KOPT-K1 (cell line): Measurements from ENCODE around the gene SMG9.

Experiments
- H3K27ac ChIP-seq: fragments of 200-600 bp; sonication (generic); 2 replicates; pipeline ENCODE4 v1.5.1; 2016; ENCODE audit warnings: antibody characterized with exemption, mild to moderate bottlenecking, low read depth, low read length; ENCODE audit not compliant: poor library complexity, severe bottlenecking
- H3K36me3 ChIP-seq: fragments of 200-600 bp; sonication (generic); 2 replicates; pipeline ENCODE4 v1.5.1; 2017; ENCODE audit warnings: antibody characterized with exemption, mild to moderate bottlenecking, low read length, moderate library complexity; ENCODE audit not compliant: insufficient read depth
- H3K9me3 ChIP-seq: fragments of 200-600 bp; sonication (generic); 2 replicates; pipeline ENCODE4 v1.5.1; 2017; ENCODE audit warnings: antibody characterized with exemption, low read length, mild to moderate bottlenecking; ENCODE audit not compliant: insufficient read depth, poor library complexity, severe bottlenecking

SMG9 gene

GRCh38 chr19:43754503-43755255, at the start of gene SMG9:
TSS of gene SMG9 (minus strand) at chr19:43754962. CDS start at chr19:43750741, 4,221 bp downstream.
- Histone ChIP-seq H3K27ac (peak within 1 kb of the TSS; percentile 99), H3K36me3 (peaks cover 31% of the 10 kb centered on the region)

GRCh38 chr19:43804432-43804831, 49.7 kb upstream of the SMG9 start:
- H3K27ac ChIP-seq, result no peak overlapping the region

More at GRCh38 chr19:43754503-43755255, at the start of gene SMG9:
- no peaks in the 10 kb centered on the region for H3K9me3 ChIP-seq

GRCh38 chr19:43802216-43802951, 47.6 kb upstream of the SMG9 start, which contains the start of gene LYPD5:
TSS of gene LYPD5 (minus strand) at chr19:43802447. CDS start at chr19:43802380, 67 bp downstream.
- Histone ChIP-seq H3K36me3 (no peaks in the 10 kb centered on the region), H3K9me3 (no peaks in the 10 kb centered on the region), H3K27ac (no peak within 1 kb of the TSS)

More at GRCh38 chr19:43804432-43804831, 49.7 kb upstream of the SMG9 start:
- Histone ChIP-seq H3K36me3 (no peaks in the 10 kb centered on the region), H3K9me3 (no peaks in the 10 kb centered on the region)

GRCh38 chr19:43799502-43800142, 44.9 kb upstream of the SMG9 start:
- Histone ChIP-seq H3K9me3 (no peaks in the 10 kb centered on the region), H3K36me3 (no peaks in the 10 kb centered on the region), H3K27ac (no peak overlapping the region)

- Histone ChIP-seq H3K36me3 (no peaks in the 10 kb centered on the region), H3K27ac (no peak overlapping the region), H3K9me3 (no peaks in the 10 kb centered on the region)
These were observed 44.0 kb upstream of the SMG9 start for GRCh38 chr19:43798546-43799409.

- Histone ChIP-seq H3K36me3 (no peaks in the 10 kb centered on the region), H3K9me3 (no peaks in the 10 kb centered on the region), H3K27ac (no peak overlapping the region)
These were observed 43.3 kb upstream of the SMG9 start for GRCh38 chr19:43798026-43798545.

GRCh38 chr19:43797556-43797955, 42.8 kb upstream of the SMG9 start:
- no peaks in the 10 kb centered on the region for H3K9me3 ChIP-seq
- no peaks in the 10 kb centered on the region for H3K36me3 ChIP-seq
- H3K27ac ChIP-seq, result no peak overlapping the region

- Histone ChIP-seq H3K9me3 (no peaks in the 10 kb centered on the region), H3K36me3 (no peaks in the 10 kb centered on the region), H3K27ac (no peak overlapping the region)
These were observed 42.4 kb upstream of the SMG9 start for GRCh38 chr19:43797118-43797517.

- H3K9me3 ChIP-seq, result no peaks in the 10 kb centered on the region
- no peaks in the 10 kb centered on the region for H3K36me3 ChIP-seq
- no peak overlapping the region for H3K27ac ChIP-seq
These were observed 35.8 kb upstream of the SMG9 start for GRCh38 chr19:43790587-43790986.

- Histone ChIP-seq H3K27ac (no peak overlapping the region), H3K9me3 (no peaks in the 10 kb centered on the region), H3K36me3 (no peaks in the 10 kb centered on the region)
These were observed 34.3 kb upstream of the SMG9 start for GRCh38 chr19:43789029-43789428.

GRCh38 chr19:43786665-43787064, 31.9 kb upstream of the SMG9 start:
- no peak overlapping the region for H3K27ac ChIP-seq
- no peaks in the 10 kb centered on the region for H3K9me3 ChIP-seq
- H3K36me3 ChIP-seq, result no peaks in the 10 kb centered on the region

- Histone ChIP-seq H3K27ac (peak overlapping the region; percentile 94), H3K9me3 (no peaks in the 10 kb centered on the region), H3K36me3 (no peaks in the 10 kb centered on the region)
These were observed 30.4 kb upstream of the SMG9 start for GRCh38 chr19:43784981-43785808.

- Histone ChIP-seq H3K27ac (peak overlapping the region; percentile 94), H3K9me3 (no peaks in the 10 kb centered on the region), H3K36me3 (no peaks in the 10 kb centered on the region)
These were observed 29.6 kb upstream of the SMG9 start for GRCh38 chr19:43784241-43784980.
